ENCODE results near the gene SLC4A5.

DNA sequence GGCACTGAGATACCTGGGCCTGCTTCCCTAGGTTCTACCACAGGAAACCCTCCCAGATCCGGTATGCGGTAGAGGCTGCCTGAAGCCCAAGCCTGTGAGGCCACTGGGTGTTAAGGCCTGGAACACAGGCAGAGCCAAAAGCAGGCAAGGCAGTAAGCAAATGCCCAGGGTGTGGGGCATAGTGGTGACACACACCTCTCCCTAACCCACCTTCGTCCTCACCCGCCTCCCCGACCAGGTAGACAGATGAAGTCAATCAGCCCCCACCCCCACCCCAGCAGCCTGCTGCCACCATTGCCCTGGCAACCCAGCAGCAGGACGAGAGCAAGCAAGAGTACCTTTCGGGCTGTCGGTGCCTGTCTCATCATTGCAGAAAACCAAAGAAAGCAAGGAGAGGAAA, 30.8 kb upstream of the SLC4A5 start:
- TF ChIP-seq TCF12 (IDR thresholded peaks at IDR 0.05; ENCODE audit: low read depth, low read length): no peak
- TF ChIP-seq POLR2A (IDR thresholded peaks at IDR 0.05; ENCODE audit: control extremely low read depth in 1 of 2, low read depth in 2 of 2, low read length in 2 of 2): no peak
- no peak for TF ChIP-seq CTCF (IDR thresholded peaks at IDR 0.05; ENCODE audit: control extremely low read depth in 1 of 3, insufficient read depth in 1 of 3, low read depth in 1 of 3, low read length in 3 of 3)
- no peak for TF ChIP-seq ATF3 (IDR thresholded peaks at IDR 0.05; ENCODE audit: insufficient read depth, low read depth, low read length)
- no peak for TF ChIP-seq POU5F1 (IDR thresholded peaks at IDR 0.05; ENCODE audit: low read depth, low read length)

Data from H1 (cell line).